ENCODE data around the gene CDKN1A.
"Not testable (repeated sequence)": the region's sequence is repeated elsewhere in the genome, so short reads cannot be mapped to it uniquely, and the experiment has no call there.

CDKN1A gene

GRCh38 chr6:36703081-36703606, 24.6 kb downstream of the CDKN1A start:
- Histone ChIP-seq H3K27me3 (ENCODE audit: insufficient read depth, low read length) (no peaks in the 10 kb centered on the region; the same call in 1 of the 2 replicates), H3K79me2 (ENCODE audit: insufficient read depth, low read length) (no peaks in the 10 kb centered on the region), H3K9ac (ENCODE audit: low read length) (no peak overlapping the region), H3K4me3 (ENCODE audit: low read depth, low read length, poor library complexity, severe bottlenecking) (no peak overlapping the region), H3K27ac (ENCODE audit: low read depth, low read length, poor library complexity, severe bottlenecking) (no peak overlapping the region), H3F3A (ENCODE audit: insufficient read depth, low read length) (no peaks in the 10 kb centered on the region), H3K9me2 (ENCODE audit: low read depth, low read length) (no peaks in the 10 kb centered on the region), H3K36me3 (ENCODE audit: insufficient read depth, low read length) (no peaks in the 10 kb centered on the region), H2AFZ (ENCODE audit: low read length) (no peak overlapping the region), H3K4me1 (ENCODE audit: insufficient read depth, low read length, severe bottlenecking) (no peaks in the 10 kb centered on the region), H3K9me3 (ENCODE audit: low read length) (no peaks in the 10 kb centered on the region), H3K4me2 (ENCODE audit: low read length) (no peak overlapping the region), H4K20me1 (ENCODE audit: insufficient read depth, low read length) (no peaks in the 10 kb centered on the region)
- TF ChIP-seq EZH2 (IDR thresholded peaks at IDR 0.05; ENCODE audit: borderline replicate concordance, low read length) (no peak), CTCF (IDR thresholded peaks at IDR 0.05; ENCODE audit: low read length) (no peak)

GRCh38 chr6:36703982-36704381, 25.5 kb downstream of the CDKN1A start:
- Histone ChIP-seq H3K9ac (ENCODE audit: low read length) (no peak overlapping the region), H3K27me3 (ENCODE audit: insufficient read depth, low read length) (no peaks in the 10 kb centered on the region; the same call in 1 of the 2 replicates), H3K4me2 (ENCODE audit: low read length) (no peak overlapping the region), H3K4me1 (ENCODE audit: insufficient read depth, low read length, severe bottlenecking) (no peaks in the 10 kb centered on the region), H3F3A (ENCODE audit: insufficient read depth, low read length) (no peaks in the 10 kb centered on the region), H2AFZ (ENCODE audit: low read length) (no peak overlapping the region), H3K9me2 (ENCODE audit: low read depth, low read length) (no peaks in the 10 kb centered on the region), H3K79me2 (ENCODE audit: insufficient read depth, low read length) (no peaks in the 10 kb centered on the region), H3K36me3 (ENCODE audit: insufficient read depth, low read length) (no peaks in the 10 kb centered on the region), H3K9me3 (ENCODE audit: low read length) (no peaks in the 10 kb centered on the region), H4K20me1 (ENCODE audit: insufficient read depth, low read length) (no peaks in the 10 kb centered on the region), H3K4me3 (ENCODE audit: low read depth, low read length, poor library complexity, severe bottlenecking) (no peak overlapping the region), H3K27ac (ENCODE audit: low read depth, low read length, poor library complexity, severe bottlenecking) (no peak overlapping the region)
- no peak for TF ChIP-seq CTCF (IDR thresholded peaks at IDR 0.05; ENCODE audit: low read length)

- not testable (repeated sequence) for H3K79me2 ChIP-seq (ENCODE audit: insufficient read depth, low read length); H3K27ac ChIP-seq (ENCODE audit: low read depth, low read length, poor library complexity, severe bottlenecking); H3K27me3 ChIP-seq (ENCODE audit: insufficient read depth, low read length); H3K36me3 ChIP-seq (ENCODE audit: insufficient read depth, low read length); H2AFZ ChIP-seq (ENCODE audit: low read length); H3K9me2 ChIP-seq (ENCODE audit: low read depth, low read length); H3F3A ChIP-seq (ENCODE audit: insufficient read depth, low read length); H4K20me1 ChIP-seq (ENCODE audit: insufficient read depth, low read length); H3K4me2 ChIP-seq (ENCODE audit: low read length); H3K9ac ChIP-seq (ENCODE audit: low read length); H3K4me3 ChIP-seq (ENCODE audit: low read depth, low read length, poor library complexity, severe bottlenecking); H3K4me1 ChIP-seq (ENCODE audit: insufficient read depth, low read length, severe bottlenecking); H3K9me3 ChIP-seq (ENCODE audit: low read length)
Observed at GRCh38 chr6:36704961-36705577, 26.6 kb downstream of the CDKN1A start.

- H3K27me3 ChIP-seq (ENCODE audit: insufficient read depth, low read length), result no peaks in the 10 kb centered on the region
- no peaks in the 10 kb centered on the region for H3K9me3 ChIP-seq (ENCODE audit: low read length)
- H4K20me1 ChIP-seq (ENCODE audit: insufficient read depth, low read length), result no peaks in the 10 kb centered on the region
- H3K9me2 ChIP-seq (ENCODE audit: low read depth, low read length), result no peaks in the 10 kb centered on the region
- no peak overlapping the region for H3K27ac ChIP-seq (ENCODE audit: low read depth, low read length, poor library complexity, severe bottlenecking)
- no peaks in the 10 kb centered on the region for H3K4me1 ChIP-seq (ENCODE audit: insufficient read depth, low read length, severe bottlenecking)
- H3K4me2 ChIP-seq (ENCODE audit: low read length), result no peak overlapping the region
- H3K9ac ChIP-seq (ENCODE audit: low read length), result no peak overlapping the region
- TF ChIP-seq CTCF (IDR thresholded peaks at IDR 0.05; ENCODE audit: low read length) (no peak), EZH2 (IDR thresholded peaks at IDR 0.05; ENCODE audit: borderline replicate concordance, low read length) (no peak)
- no peaks in the 10 kb centered on the region for H3F3A ChIP-seq (ENCODE audit: insufficient read depth, low read length)
- no peaks in the 10 kb centered on the region for H3K36me3 ChIP-seq (ENCODE audit: insufficient read depth, low read length)
- H3K79me2 ChIP-seq (ENCODE audit: insufficient read depth, low read length), result no peaks in the 10 kb centered on the region
- no peak overlapping the region for H3K4me3 ChIP-seq (ENCODE audit: low read depth, low read length, poor library complexity, severe bottlenecking)
- no peak overlapping the region for H2AFZ ChIP-seq (ENCODE audit: low read length)
Observed at GRCh38 chr6:36706339-36706738, 27.8 kb downstream of the CDKN1A start.
